Mammary epithelial cell (primary cell): ENCODE data around the gene BCL3.

Source experiments
- CTCF ChIP-seq, 2 donors: IDR thresholded peaks in 1 of 2; conservative IDR thresholded peaks in 1 of 2; 2 replicates each; pipeline ENCODE4 v1.5.1; 2011 to 2012; ENCODE audit warnings: inconsistent platforms in 2 of 2, low read length in 2 of 2, mild to moderate bottlenecking in 2 of 2, control low read depth in 1 of 2, low read depth in 1 of 2; ENCODE audit not compliant: insufficient read depth in 1 of 2; ENCODE audit errors: extremely low read depth in 1 of 2
- EZH2 ChIP-seq: IDR thresholded peaks from 2 replicates; pipeline ENCODE4 v1.6.1; 2012; ENCODE audit warnings: low read length, inconsistent platforms, borderline replicate concordance

GRCh38 chr19:44746616-44746945, 1.9 kb upstream of the BCL3 start:
- TF ChIP-seq CTCF (conservative IDR thresholded peaks at IDR 0.05 in 1 of 2, IDR thresholded peaks at IDR 0.05 in 1 of 2; ENCODE audit: extremely low read depth in 1 of 2, insufficient read depth in 1 of 2, low read depth in 1 of 2, low read length in 2 of 2) (no peak), EZH2 (no peak)
